HCT116 (cell line): ENCODE measurements around the gene PRLH.

Source experiments
- ATF3 ChIP-seq: IDR thresholded peaks from 2 replicates; pipeline ENCODE4 v1.6.1; 2012
- CTCF ChIP-seq, 3 experiments: fragments of 200-600 bp in 1 of 3; sonication (generic) in 1 of 3; IDR thresholded peaks in 2 of 3; conservative IDR thresholded peaks in 1 of 3; 2 replicates each; pipeline ENCODE4 v1.5.1; 2012 to 2017; ENCODE audit warnings: low read depth in 2 of 3, low read length in 2 of 3, antibody characterized with exemption in 1 of 3, borderline replicate concordance in 1 of 3, control low read depth in 1 of 3, mild to moderate bottlenecking in 1 of 3, mixed read lengths in 1 of 3, mixed run types in 1 of 3, moderate library complexity in 1 of 3; ENCODE audit not compliant: insufficient read depth in 1 of 3
- EZH2 ChIP-seq: fragments of 200-600 bp; sonication (generic); IDR thresholded peaks from 2 replicates; pipeline ENCODE4 v1.6.1; 2017; ENCODE audit warnings: antibody characterized with exemption, mixed run types
- MAX ChIP-seq: IDR thresholded peaks from 2 replicates; pipeline ENCODE4 v1.6.1; 2012
- POLR2A ChIP-seq: IDR thresholded peaks from 2 replicates; pipeline ENCODE4 v1.7.0; 2011; ENCODE audit warnings: borderline replicate concordance; ENCODE audit not compliant: insufficient read depth, insufficient read length; ENCODE audit errors: extremely low read depth
- POLR2AphosphoS5 ChIP-seq: IDR thresholded peaks from 2 replicates; pipeline ENCODE4 v1.6.1; 2011; ENCODE audit warnings: mild to moderate bottlenecking, low read depth, low read length, moderate library complexity

- TF ChIP-seq MAX (no peak), POLR2AphosphoS5 (no peak), EZH2 (no peak), ATF3 (no peak), CTCF (IDR thresholded peaks at IDR 0.05 in 2 of 3, conservative IDR thresholded peaks at IDR 0.05 in 1 of 3; ENCODE audit: borderline replicate concordance in 1 of 3, insufficient read depth in 1 of 3, low read depth in 2 of 3, low read length in 2 of 3) (no peak), POLR2A (no peak)
These were observed 37.5 kb downstream of the PRLH start for GRCh38 chr2:237603718-237604362.
